Measurements from ENCODE around the gene TAOK3. TPM values are rescaled to one million over a fixed set of nuclear protein-coding genes. Genes with fewer than 3 reads are reported as not detected.

Gene TAOK3
- total and polyA plus RNA-seq, 2 donors (not counting 3 experiments of a cell fraction or from before 2014, with no cell fraction given), result 11.3 to 23.1 TPM

GRCh38 chr12:118206107-118206412 lies 166.6 kb downstream of the TAOK3 start:
- dilution Hi-C loops (cut with MboI; ENCODE audit: extremely low pct_ligation_motif_present, low sequenced_read_pairs), result no loop called here

More at GRCh38 chr12:118206107-118206412, 166.6 kb downstream of the TAOK3 start:
- Histone ChIP-seq H3K4me1 (ENCODE audit: control insufficient read depth, extremely low read depth, insufficient read depth, low read length) (no peaks in the 10 kb centered on the region), H3K36me3 (ENCODE audit: control insufficient read depth in 2 of 2, extremely low read depth in 1 of 2, insufficient read depth in 2 of 2, low read length in 2 of 2) (no peaks in the 10 kb centered on the region), H3K4me2 (ENCODE audit: insufficient read depth, low read length) (no peak overlapping the region), H3K4me3 (replicated peaks in 1 of 3; ENCODE audit: insufficient read depth in 1 of 3, low read depth in 1 of 3, low read length in 3 of 3) (no peak overlapping the region), H4K20me1 (replicated peaks; ENCODE audit: control insufficient read depth, extremely low read depth, insufficient read depth, low read length) (no peaks in the 10 kb centered on the region), H3K9me1 (replicated peaks; ENCODE audit: control insufficient read depth, extremely low read depth, insufficient read depth, low read length) (no peaks in the 10 kb centered on the region), H3K27ac (ENCODE audit: insufficient read depth, low read depth, low read length) (no peak overlapping the region), H3K27me3 (ENCODE audit: control insufficient read depth in 2 of 2, insufficient read depth in 2 of 2, low read length in 2 of 2) (no peaks in the 10 kb centered on the region), H3K9ac (replicated peaks; ENCODE audit: extremely low read depth, insufficient read depth, low read length) (no peak overlapping the region), H3K9me3 (replicated peaks; ENCODE audit: control insufficient read depth, insufficient read depth, low read length) (no peaks in the 10 kb centered on the region), H2AFZ (ENCODE audit: low read depth, low read length) (no peak overlapping the region), H3K79me2 (ENCODE audit: control insufficient read depth, insufficient read depth, low read length) (no peaks in the 10 kb centered on the region)
- peak; percentile 38 for FAIRE-seq
- no TSS peak for BruUV-seq (replicated peaks)
- CTCF ChIA-PET, result interaction anchor here (1.0 to 1.5 kb wide), 4 partner anchors 13 to 170 kb away, joined by 3 to 5 read pairs (median 3); no protein-coding TSS in a partner anchor
- POLR2A ChIA-PET, result no interaction called here
- no peak for TF ChIP-seq MYC (IDR thresholded peaks at IDR 0.05; ENCODE audit: low read depth, low read length)
- no peak for TF ChIP-seq EZH2 (IDR thresholded peaks at IDR 0.05; ENCODE audit: borderline replicate concordance, low read depth, low read length, severe bottlenecking)
- no peak for TF ChIP-seq FOS (IDR thresholded peaks at IDR 0.05; ENCODE audit: borderline replicate concordance, insufficient read depth, low read length)
- no peak for TF ChIP-seq CTCF (IDR thresholded peaks at IDR 0.05; ENCODE audit: extremely low read depth in 1 of 2, insufficient read depth in 1 of 2, low read depth in 1 of 2, low read length in 2 of 2)
- TF ChIP-seq POLR2AphosphoS5 (IDR thresholded peaks at IDR 0.05; ENCODE audit: insufficient read depth, low read depth, low read length), result no peak
- TF ChIP-seq JUN (IDR thresholded peaks at IDR 0.05; ENCODE audit: borderline replicate concordance, insufficient read depth, insufficient read length, low read depth), result no peak
- TF ChIP-seq POLR2A (IDR thresholded peaks at IDR 0.05; ENCODE audit: low read depth, low read length), result no peak
- TF ChIP-seq MAX (IDR thresholded peaks at IDR 0.05; ENCODE audit: insufficient read depth, insufficient read length), result no peak
- TF ChIP-seq GATA2 (IDR thresholded peaks at IDR 0.05; ENCODE audit: insufficient read depth, insufficient read length, low read depth, low read length), result no peak
- intact Hi-C loops (cut with micrococcal nuclease), result no loop called here
- no peak for DNase-seq (ENCODE audit: low read depth, low spot score)

All from endothelial cell of umbilical vein (primary cell).